CD4-positive, alpha-beta T cell treated with Interleukin-17A for 1 hour (primary cell): ENCODE results near the gene NFASC.

Experiments
- DNase-seq: peaks from one replicate; pipeline ENCODE4 v3.0.0-alpha.2; 2020

The NFASC gene

GRCh38 chr1:204863024-204863423 is 7.6 kb upstream of the NFASC start:
- DNase-seq = no peak

- DNase-seq = no peak
Observed at GRCh38 chr1:204863730-204864129, 6.9 kb upstream of the NFASC start.

DNA sequence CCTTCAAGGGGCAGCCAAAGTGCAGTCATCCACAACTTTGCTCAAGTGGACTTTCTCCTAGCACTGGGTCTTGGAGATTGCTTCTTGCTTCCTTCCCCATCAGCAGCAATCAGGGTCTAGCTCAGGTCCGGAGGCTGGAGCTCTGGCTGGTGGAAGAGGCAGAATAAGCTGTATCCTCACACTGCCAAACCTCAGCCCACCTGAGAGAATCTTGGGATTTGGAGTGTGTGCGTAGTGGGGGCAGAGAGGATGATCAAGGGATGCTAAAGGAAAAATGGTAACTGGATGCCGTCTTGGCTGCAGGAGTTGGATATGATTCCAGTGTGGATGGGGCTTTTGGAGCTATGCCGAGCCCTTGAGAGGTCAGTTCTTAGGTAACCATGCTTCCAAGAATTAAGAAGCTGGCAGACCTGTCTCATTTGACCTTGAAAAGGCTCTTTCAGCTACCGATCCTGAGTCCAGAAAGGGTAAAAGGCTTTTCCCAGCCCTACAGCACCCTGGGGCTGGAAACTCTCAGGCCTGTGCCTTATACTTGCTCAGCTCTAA is 4.5 kb upstream of the NFASC start:
- no peak for DNase-seq

DNA sequence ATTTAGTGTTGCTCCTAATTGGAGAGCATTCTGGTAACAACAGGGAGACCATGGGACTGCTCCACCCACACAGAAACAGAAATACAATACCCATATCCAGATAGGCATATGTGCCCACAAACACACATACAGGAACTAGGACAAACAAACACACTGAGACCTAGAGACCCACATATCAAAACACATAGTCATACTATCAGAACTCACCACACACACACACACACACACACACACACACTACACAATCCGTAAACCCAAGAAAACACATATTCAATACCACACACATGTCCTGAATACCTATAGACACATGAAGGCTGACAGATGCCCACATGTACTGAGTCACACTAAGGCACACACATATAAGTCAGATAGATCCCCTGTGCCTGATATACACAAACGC is 3.5 kb upstream of the NFASC start:
- DNase-seq = no peak

- no peak for DNase-seq
Observed at GRCh38 chr1:204867666-204868339, 2.9 kb upstream of the NFASC start.

- DNase-seq = no peak
Observed at GRCh38 chr1:204868340-204868700, 2.3 kb upstream of the NFASC start.

DNA sequence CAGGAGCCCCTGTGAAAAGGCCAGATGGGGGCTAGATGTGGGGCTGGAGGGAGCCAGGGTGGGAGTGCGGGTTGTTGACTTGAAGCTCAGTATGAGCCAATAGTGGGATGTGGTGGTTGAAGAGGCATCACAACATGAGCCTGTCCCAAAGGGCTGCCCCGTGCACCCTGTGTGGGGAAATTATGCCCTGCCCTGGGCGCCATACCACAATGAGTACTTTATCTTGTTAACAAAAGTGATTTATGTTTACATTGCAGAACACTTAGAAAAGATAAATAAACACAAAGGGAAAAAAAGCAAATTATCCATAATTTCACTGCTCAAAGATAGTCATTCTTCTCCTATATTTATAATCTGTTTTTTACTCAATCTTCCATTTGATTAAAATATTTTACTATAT is 1.6 kb upstream of the NFASC start:
- no peak for DNase-seq

- DNase-seq = no peak
Observed at GRCh38 chr1:204871405-204872037, 859 bp downstream of the NFASC start.

DNA sequence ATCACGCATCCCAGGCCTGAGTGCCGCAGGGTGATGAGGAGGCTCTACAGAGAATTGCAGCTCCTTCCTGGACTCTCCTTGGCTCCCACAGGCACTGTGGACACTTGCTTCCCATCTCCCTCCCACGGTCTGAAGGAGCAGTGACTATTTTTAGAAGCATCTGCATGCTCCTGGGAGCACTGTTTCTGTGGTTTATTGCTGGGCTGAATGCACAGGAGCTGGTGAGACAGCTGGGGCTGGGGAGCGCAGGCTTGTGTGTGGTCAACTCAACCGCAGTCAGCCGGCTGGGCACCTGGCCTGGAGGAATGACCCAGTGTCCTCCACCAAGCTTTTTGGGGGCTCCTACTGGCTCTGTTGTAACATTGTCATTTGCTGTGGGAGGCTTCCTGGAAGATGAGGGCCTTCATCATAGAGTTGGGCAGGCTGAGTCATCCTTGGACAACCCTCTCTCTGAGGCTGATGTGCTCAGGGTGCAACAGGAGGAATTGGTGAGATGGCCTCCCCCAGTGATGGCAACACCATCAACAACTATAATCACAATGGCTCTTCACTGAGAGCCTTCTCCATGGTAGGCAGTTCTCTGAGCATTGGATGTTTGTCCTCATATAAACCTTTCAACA is 1.7 kb downstream of the NFASC start:
- DNase-seq = no peak

- DNase-seq = no peak
Observed at GRCh38 chr1:204873176-204873575, 2.5 kb downstream of the NFASC start.

- no peak for DNase-seq
Observed at GRCh38 chr1:204873714-204874113, 3.1 kb downstream of the NFASC start.

- DNase-seq = no peak
Observed at GRCh38 chr1:204874274-204874673, 3.6 kb downstream of the NFASC start.

DNA sequence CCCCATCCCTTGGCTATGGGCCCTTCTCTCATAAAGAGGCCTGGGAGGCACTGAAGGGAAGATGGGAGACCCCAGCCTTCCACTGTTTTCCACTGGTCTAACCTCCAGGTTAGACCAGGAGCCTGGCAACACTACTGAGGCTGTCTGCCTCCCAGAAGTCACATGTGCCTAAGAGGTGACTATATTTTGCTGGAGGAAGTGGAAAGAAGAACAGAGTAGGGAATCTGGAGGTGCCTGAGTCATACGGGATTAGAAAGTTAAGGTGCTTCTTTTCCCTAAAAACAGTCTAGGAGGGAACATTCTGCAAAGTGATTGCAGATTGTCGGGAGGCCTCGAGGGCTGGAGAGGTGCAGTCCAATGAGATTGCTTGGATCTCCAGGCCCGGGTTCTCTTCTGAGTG is 4.6 kb downstream of the NFASC start:
- DNase-seq = no peak

DNA sequence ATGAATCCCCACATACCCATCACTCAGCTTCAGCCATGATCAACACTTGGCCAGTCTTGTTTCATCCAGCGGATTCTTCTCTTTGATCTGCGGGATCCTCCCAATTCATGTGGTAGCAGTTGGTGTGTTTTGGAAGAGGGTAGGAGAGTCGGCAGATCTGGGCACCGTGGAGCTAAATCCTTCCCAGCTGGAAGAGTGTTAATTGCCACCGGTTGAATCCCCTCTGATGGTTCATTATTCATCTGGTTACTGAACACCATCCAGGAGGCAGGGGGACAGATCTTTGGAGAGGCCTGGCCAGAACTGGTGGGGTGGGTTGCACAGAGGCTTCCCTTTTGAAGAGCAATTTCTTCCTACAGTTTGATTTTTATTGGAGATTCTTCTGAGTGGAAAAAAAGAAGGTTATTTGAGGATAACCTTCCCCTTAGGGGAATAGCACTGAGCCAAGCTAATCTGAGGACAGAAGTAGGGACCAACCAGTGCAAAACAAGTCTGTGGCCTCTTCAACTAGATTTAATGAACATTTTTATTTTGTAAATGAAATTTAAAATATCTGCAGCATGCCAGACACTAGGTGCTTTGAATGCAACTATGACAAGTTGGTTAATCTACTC is 8.1 kb downstream of the NFASC start:
- DNase-seq = no peak

DNA sequence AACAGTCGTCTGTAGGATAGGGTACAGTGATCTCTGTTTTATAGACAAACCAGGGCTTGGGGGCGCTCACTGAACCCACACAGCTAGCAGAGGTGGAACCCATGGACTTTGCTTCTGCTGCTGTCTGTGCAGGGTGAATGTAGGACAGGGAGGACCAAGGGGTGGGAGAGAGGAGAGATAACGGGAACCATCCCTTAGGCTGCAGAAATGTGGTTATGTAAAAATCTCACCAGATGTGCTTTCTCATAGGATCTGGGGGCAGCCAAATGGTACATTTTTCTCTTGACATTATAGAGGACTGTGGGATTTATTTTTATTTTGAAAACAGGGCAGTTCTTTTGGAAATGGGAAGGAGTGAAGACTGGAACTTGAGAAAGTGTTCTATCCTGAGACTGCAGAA is 8.7 kb downstream of the NFASC start:
- DNase-seq = no peak

- no peak for DNase-seq
Observed at GRCh38 chr1:204880906-204881305, 10.2 kb downstream of the NFASC start.

GRCh38 chr1:204882479-204882878 is 11.8 kb downstream of the NFASC start:
- no peak for DNase-seq

DNA sequence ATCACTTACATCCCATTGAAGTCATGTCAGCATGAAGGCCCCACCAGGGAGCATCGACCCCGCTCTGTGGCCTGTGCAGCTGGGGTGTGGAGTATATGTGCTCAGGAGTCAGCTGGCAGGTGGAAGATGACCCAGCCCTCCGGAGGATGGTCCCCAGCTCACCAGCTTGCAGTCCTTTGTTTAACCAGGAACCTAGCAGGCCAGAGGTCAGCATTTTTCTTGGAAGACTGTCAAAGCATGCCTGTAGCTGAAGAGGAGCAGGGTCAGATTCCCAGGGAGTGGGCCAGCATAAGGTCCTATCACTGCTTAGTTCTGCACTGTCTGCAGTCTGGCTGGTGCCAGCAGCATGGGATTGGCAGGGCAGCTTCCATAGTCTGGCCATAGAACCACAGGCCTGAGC is 12.7 kb downstream of the NFASC start:
- DNase-seq = no peak

- DNase-seq = no peak
Observed at GRCh38 chr1:204885288-204885711, 14.6 kb downstream of the NFASC start.

- DNase-seq = no peak
Observed at GRCh38 chr1:204885790-204886189, 15.1 kb downstream of the NFASC start.

GRCh38 chr1:204887846-204888245 is 17.2 kb downstream of the NFASC start:
- no peak for DNase-seq

- no peak for DNase-seq
Observed at GRCh38 chr1:204888294-204888693, 17.6 kb downstream of the NFASC start.

GRCh38 chr1:204889681-204890383 is 19.2 kb downstream of the NFASC start:
- DNase-seq = no peak
